KMS-11 (cell line): ENCODE results near the gene ITGBL1.

Source experiments
- H2AFZ ChIP-seq: fragments of 200-600 bp; sonication (generic); 2 replicates; pipeline ENCODE4 v1.6.1; 2016; ENCODE audit warnings: antibody characterized with exemption, mixed run types, low read depth
- H3K27ac ChIP-seq: fragments of 200-600 bp; sonication (generic); 2 replicates; pipeline ENCODE4 v1.6.1; 2016; ENCODE audit warnings: mild to moderate bottlenecking, mixed run types
- H3K27me3 ChIP-seq: fragments of 200-600 bp; sonication (generic); 2 replicates; pipeline ENCODE4 v1.6.1; 2017; ENCODE audit warnings: mild to moderate bottlenecking, low read depth, mixed run types, moderate library complexity; ENCODE audit not compliant: insufficient read depth
- H3K36me3 ChIP-seq: fragments of 200-600 bp; sonication (generic); 2 replicates; pipeline ENCODE4 v1.6.1; 2017; ENCODE audit warnings: mild to moderate bottlenecking, mixed run types; ENCODE audit not compliant: insufficient read depth
- H3K4me1 ChIP-seq: fragments of 200-600 bp; sonication (generic); 2 replicates; pipeline ENCODE4 v1.6.1; 2016; ENCODE audit warnings: mild to moderate bottlenecking, low read depth, mixed run types; ENCODE audit not compliant: poor library complexity, severe bottlenecking
- H3K4me2 ChIP-seq: fragments of 200-600 bp; sonication (generic); 2 replicates; pipeline ENCODE4 v1.7.0; 2016; ENCODE audit warnings: mild to moderate bottlenecking, mixed run types
- H3K4me3 ChIP-seq: fragments of 200-600 bp; sonication (generic); IDR thresholded peaks from 2 replicates; pipeline ENCODE4 v1.6.1; 2017; ENCODE audit warnings: low read depth, low read length, mixed read lengths; ENCODE audit not compliant: insufficient read depth
- H3K79me2 ChIP-seq: fragments of 200-600 bp; sonication (generic); 2 replicates; pipeline ENCODE4 v1.6.1; 2016; ENCODE audit warnings: low read depth, mixed run types; ENCODE audit not compliant: insufficient read depth
- H3K9ac ChIP-seq: fragments of 200-600 bp; sonication (generic); 2 replicates; pipeline ENCODE4 v1.6.1; 2016; ENCODE audit warnings: mild to moderate bottlenecking, mixed run types
- H4K20me1 ChIP-seq: fragments of 200-600 bp; sonication (generic); 2 replicates; pipeline ENCODE4 v1.6.1; 2016; ENCODE audit warnings: mild to moderate bottlenecking, mixed run types; ENCODE audit not compliant: insufficient read depth
- TF ChIP-seq, protein P1 (sequence below): fragments of 200-600 bp; sonication (generic); conservative IDR thresholded peaks from 2 replicates; pipeline ENCODE4 v1.6.1; 2017; ENCODE audit warnings: low read depth, mild to moderate bottlenecking, antibody characterized with exemption, low read length, moderate library complexity, mixed read lengths

Gene ITGBL1

GRCh38 chr13:101454767-101455166 lies 2.3 kb downstream of the ITGBL1 start:
- Histone ChIP-seq H3K27ac (no peak overlapping the region), H3K4me3 (no peak overlapping the region), H3K79me2 (no peaks in the 10 kb centered on the region)

DNA sequence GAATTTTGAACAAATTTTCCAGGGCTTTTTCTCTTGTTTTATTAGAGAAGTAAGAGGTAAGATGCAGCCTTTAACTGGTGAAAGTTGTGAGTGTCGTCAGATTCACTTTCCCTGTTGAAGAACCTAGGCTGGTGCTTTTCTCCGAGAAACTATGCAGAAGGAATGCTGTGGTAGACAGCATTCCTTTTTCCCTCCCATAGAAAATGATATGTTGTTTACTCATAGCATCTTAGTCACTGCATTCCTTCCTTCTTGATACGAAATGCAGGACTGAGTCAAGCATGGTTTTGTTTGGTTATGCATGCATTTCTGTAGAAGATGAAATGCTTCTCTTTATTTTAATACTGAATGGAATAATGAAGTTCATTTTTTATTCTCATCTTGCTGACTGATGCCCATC lies 3.4 kb downstream of the ITGBL1 start:
- Histone ChIP-seq H3K36me3 (no peaks in the 10 kb centered on the region), H3K9ac (no peak overlapping the region), H3K27ac (no peak overlapping the region), H3K4me1 (no peaks in the 10 kb centered on the region), H3K4me3 (no peak overlapping the region), H4K20me1 (no peaks in the 10 kb centered on the region), H3K79me2 (no peaks in the 10 kb centered on the region), H3K27me3 (no peaks in the 10 kb centered on the region), H2AFZ (no peak overlapping the region), H3K4me2 (no peak overlapping the region)
- TF ChIP-seq, protein P1, sequence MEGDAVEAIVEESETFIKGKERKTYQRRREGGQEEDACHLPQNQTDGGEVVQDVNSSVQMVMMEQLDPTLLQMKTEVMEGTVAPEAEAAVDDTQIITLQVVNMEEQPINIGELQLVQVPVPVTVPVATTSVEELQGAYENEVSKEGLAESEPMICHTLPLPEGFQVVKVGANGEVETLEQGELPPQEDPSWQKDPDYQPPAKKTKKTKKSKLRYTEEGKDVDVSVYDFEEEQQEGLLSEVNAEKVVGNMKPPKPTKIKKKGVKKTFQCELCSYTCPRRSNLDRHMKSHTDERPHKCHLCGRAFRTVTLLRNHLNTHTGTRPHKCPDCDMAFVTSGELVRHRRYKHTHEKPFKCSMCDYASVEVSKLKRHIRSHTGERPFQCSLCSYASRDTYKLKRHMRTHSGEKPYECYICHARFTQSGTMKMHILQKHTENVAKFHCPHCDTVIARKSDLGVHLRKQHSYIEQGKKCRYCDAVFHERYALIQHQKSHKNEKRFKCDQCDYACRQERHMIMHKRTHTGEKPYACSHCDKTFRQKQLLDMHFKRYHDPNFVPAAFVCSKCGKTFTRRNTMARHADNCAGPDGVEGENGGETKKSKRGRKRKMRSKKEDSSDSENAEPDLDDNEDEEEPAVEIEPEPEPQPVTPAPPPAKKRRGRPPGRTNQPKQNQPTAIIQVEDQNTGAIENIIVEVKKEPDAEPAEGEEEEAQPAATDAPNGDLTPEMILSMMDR = no peak

More at GRCh38 chr13:101454767-101455166, 2.3 kb downstream of the ITGBL1 start:
- Histone ChIP-seq H3K9ac (no peak overlapping the region), H3K4me1 (no peaks in the 10 kb centered on the region), H4K20me1 (no peaks in the 10 kb centered on the region), H2AFZ (no peak overlapping the region), H3K36me3 (no peaks in the 10 kb centered on the region), H3K4me2 (no peak overlapping the region), H3K27me3 (no peaks in the 10 kb centered on the region)
- TF ChIP-seq, protein P1 = no peak

DNA sequence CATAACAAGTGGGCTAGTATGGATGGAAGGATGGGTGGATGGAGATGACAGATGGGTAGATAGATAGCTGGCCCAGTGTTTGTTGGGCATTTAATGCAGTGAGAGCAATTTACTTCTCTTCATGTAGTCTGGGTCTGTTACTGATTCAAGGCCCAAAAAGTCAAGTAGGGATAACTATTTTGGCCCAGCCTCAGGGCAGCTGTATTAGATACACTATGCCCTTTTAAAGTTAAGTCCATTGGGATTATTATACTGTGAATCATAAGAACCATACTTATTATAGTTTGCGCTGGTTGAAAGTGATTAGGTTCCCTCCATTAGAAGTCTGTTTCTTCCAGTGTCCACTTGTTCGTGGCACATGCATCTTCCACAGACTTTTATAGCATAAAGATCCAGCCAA lies 4.7 kb downstream of the ITGBL1 start:
- Histone ChIP-seq H3K79me2 (no peaks in the 10 kb centered on the region), H4K20me1 (no peaks in the 10 kb centered on the region), H3K4me3 (no peak overlapping the region), H3K4me2 (no peak overlapping the region), H3K4me1 (no peaks in the 10 kb centered on the region), H3K27me3 (no peaks in the 10 kb centered on the region), H3K9ac (no peak overlapping the region), H3K36me3 (no peaks in the 10 kb centered on the region), H3K27ac (no peak overlapping the region), H2AFZ (no peak overlapping the region)
- TF ChIP-seq, protein P1 = no peak

DNA sequence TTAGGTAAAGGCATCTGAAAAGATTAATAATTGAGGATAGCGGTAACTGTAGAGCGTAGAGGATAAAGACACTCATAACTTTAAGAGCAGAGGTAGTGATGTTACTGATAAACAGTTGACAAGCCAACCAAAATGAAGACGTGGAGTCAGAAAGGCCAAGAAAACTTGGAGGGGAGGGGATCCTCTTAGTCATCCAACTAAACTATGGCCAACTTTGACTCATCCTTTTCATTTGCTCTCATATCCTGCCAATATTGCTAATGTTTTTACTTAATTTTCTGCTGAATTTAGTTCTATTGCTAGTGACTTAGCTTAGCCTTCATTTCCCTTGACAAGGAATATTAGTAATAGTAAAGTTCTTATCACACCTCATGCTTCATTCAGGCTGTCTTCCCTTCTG lies 13.4 kb downstream of the ITGBL1 start:
- Histone ChIP-seq H3K36me3 (no peaks in the 10 kb centered on the region), H3K79me2 (no peaks in the 10 kb centered on the region), H3K4me3 (no peak overlapping the region), H2AFZ (no peak overlapping the region), H3K27me3 (no peaks in the 10 kb centered on the region), H4K20me1 (no peaks in the 10 kb centered on the region), H3K9ac (no peak overlapping the region), H3K27ac (no peak overlapping the region), H3K4me2 (no peak overlapping the region), H3K4me1 (no peaks in the 10 kb centered on the region)
- TF ChIP-seq, protein P1 = no peak
